ENCODE data around the gene ABCG8.
"Not testable (repeated sequence)": the region's sequence is repeated elsewhere in the genome, so short reads cannot be mapped to it uniquely, and the experiment has no call there.

The ABCG8 gene

GRCh38 chr2:43905871-43906270 lies 67.1 kb downstream of the ABCG8 start:
- no peak overlapping the region for H3K4me3 ChIP-seq (ENCODE audit: low read length)
- no peak for TF ChIP-seq CTCF (conservative IDR thresholded peaks at IDR 0.05; ENCODE audit: low read depth, low read length)
- no peak for DNase-seq (ENCODE audit: low read depth)

- TF ChIP-seq CTCF (conservative IDR thresholded peaks at IDR 0.05; ENCODE audit: low read depth, low read length), result no peak
- DNase-seq (ENCODE audit: low read depth), result no peak
- no peak overlapping the region for H3K4me3 ChIP-seq (ENCODE audit: low read length)
These were observed 67.8 kb downstream of the ABCG8 start for GRCh38 chr2:43906448-43907109.

- not testable (repeated sequence) for DNase-seq (ENCODE audit: low read depth); H3K4me3 ChIP-seq (ENCODE audit: low read length)
These were observed 72.5 kb downstream of the ABCG8 start for GRCh38 chr2:43911136-43911790.

- H3K4me3 ChIP-seq (ENCODE audit: low read length), result no peak overlapping the region
- TF ChIP-seq CTCF (conservative IDR thresholded peaks at IDR 0.05; ENCODE audit: low read depth, low read length), result no peak
- DNase-seq (ENCODE audit: low read depth), result no peak
These were observed 85.7 kb downstream of the ABCG8 start for GRCh38 chr2:43924463-43924862.

GRCh38 chr2:43925431-43925830 lies 86.7 kb downstream of the ABCG8 start:
- no peak for DNase-seq (ENCODE audit: low read depth)
- TF ChIP-seq CTCF (conservative IDR thresholded peaks at IDR 0.05; ENCODE audit: low read depth, low read length), result no peak

GRCh38 chr2:43927442-43927841 lies 88.7 kb downstream of the ABCG8 start:
- no peak for TF ChIP-seq CTCF (conservative IDR thresholded peaks at IDR 0.05; ENCODE audit: low read depth, low read length)
- no peak overlapping the region for H3K4me3 ChIP-seq (ENCODE audit: low read length)
- no peak for DNase-seq (ENCODE audit: low read depth)

More at GRCh38 chr2:43925431-43925830, 86.7 kb downstream of the ABCG8 start:
- H3K4me3 ChIP-seq (ENCODE audit: low read length), result no peak overlapping the region

GRCh38 chr2:43931293-43931692 lies 92.5 kb downstream of the ABCG8 start:
- no peak overlapping the region for H3K4me3 ChIP-seq (ENCODE audit: low read length)
- no peak for TF ChIP-seq CTCF (conservative IDR thresholded peaks at IDR 0.05; ENCODE audit: low read depth, low read length)

More at GRCh38 chr2:43931293-43931692, 92.5 kb downstream of the ABCG8 start:
- no peak for DNase-seq (ENCODE audit: low read depth)
